Glutamatergic neuron (in vitro differentiated cells): ENCODE results near the gene NEO1. TPM values are rescaled to one million over a fixed set of nuclear protein-coding genes. Genes with fewer than 3 reads are reported as not detected.

Experiments used
- DNase-seq: peaks from one replicate; pipeline ENCODE4 v3.0.0; 2022
- H3K27ac Mint-ChIP-seq: one replicate; pipeline ENCODE4 v1.8.0; 2020; ENCODE audit warnings: mild to moderate bottlenecking, mixed read lengths, inconsistent platforms; ENCODE audit not compliant: unreplicated experiment
- H3K27me3 Mint-ChIP-seq: one replicate; pipeline ENCODE4 v1.8.0; 2020; ENCODE audit warnings: mild to moderate bottlenecking, moderate library complexity, mixed read lengths, inconsistent platforms; ENCODE audit not compliant: unreplicated experiment
- H3K36me3 Mint-ChIP-seq: one replicate; pipeline ENCODE4 v1.8.0; 2020; ENCODE audit warnings: mild to moderate bottlenecking, mixed read lengths, inconsistent platforms; ENCODE audit not compliant: unreplicated experiment
- H3K4me1 Mint-ChIP-seq: one replicate; pipeline ENCODE4 v1.8.0; 2020; ENCODE audit warnings: mild to moderate bottlenecking, low read depth, mixed read lengths, inconsistent platforms; ENCODE audit not compliant: unreplicated experiment
- H3K4me3 Mint-ChIP-seq: one replicate; pipeline ENCODE4 v1.8.0; 2020; ENCODE audit warnings: mild to moderate bottlenecking, mixed read lengths, inconsistent platforms; ENCODE audit not compliant: unreplicated experiment
- H3K9me3 Mint-ChIP-seq: one replicate; pipeline ENCODE4 v1.8.0; 2020; ENCODE audit warnings: mild to moderate bottlenecking, moderate library complexity, mixed read lengths, inconsistent platforms; ENCODE audit not compliant: unreplicated experiment
- CTCF ChIP-seq: fragments of 200-600 bp; sonication (generic); IDR thresholded peaks from one replicate; pipeline ENCODE4 v1.5.0; 2021; ENCODE audit not compliant: partially characterized antibody, unreplicated experiment
- total RNA-seq: library from RNA; stranded (reverse); fragmentation: NEBNext Ultra II Directional; extraction: Animal tissue kit (Norgen Biotek cat#: 25700); gene quantifications from one replicate; pipeline ENCODE4 v1.2.1, GENCODE V29; 2021; ENCODE audit not compliant: unreplicated experiment

Gene NEO1
- total RNA-seq, 1 donor from 2014 or later: 157 TPM

- Mint-ChIP-seq H3K4me1 (peaks cover 3% of the 10 kb centered on the region), H3K27ac (peak overlapping the region; percentile 28), H3K9me3 (no peaks in the 10 kb centered on the region), H3K4me3 (no peak overlapping the region), H3K36me3 (no peaks in the 10 kb centered on the region), H3K27me3 (no peaks in the 10 kb centered on the region)
- DNase-seq: no peak
- peak; percentile 37 for TF ChIP-seq CTCF
Measured at GRCh38 chr15:73244333-73244732, 192.1 kb downstream of the NEO1 start.

DNA sequence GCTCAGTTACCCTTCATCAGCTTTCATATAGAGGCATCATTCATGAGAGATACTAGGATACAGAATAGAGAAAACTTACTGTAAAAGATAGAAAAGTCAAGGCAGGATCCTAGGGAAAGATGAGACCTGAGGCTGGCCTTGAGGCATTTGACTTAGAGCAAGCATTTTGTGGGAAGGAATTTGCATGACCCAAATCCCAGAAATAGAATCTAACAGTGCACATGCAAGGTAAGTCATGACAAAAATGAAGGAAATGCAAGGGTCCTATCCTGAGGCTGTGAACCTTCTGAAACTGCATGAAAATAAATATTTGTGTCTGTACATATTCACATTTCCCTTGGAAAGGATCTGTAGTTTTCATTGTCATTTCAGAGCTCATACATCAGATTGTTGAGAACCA is 194.2 kb downstream of the NEO1 start:
- peaks cover 6% of the 10 kb centered on the region for H3K4me1 Mint-ChIP-seq

DNA sequence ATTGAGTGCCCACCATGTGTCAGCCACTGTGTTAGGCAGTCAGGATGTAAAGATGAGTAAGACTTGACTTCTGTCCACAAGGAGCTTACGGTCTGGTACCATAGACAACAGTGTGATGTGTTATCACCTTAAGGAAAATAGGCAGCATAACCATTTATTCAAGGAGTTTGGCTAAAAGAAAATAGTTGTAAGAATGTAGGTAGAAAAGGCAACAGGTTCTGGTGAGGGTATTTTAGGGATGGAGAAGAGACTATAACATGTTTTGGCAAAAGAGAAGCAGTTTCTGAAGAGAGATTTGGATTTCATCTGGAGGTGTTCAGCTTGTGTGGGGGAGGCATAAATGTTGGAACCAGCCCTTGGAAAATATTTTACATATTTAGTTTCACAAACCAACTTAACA is 194.6 kb downstream of the NEO1 start:
- H3K4me3 Mint-ChIP-seq: no peak overlapping the region
- H3K27ac Mint-ChIP-seq: no peak overlapping the region
- H3K4me1 Mint-ChIP-seq: peaks cover 6% of the 10 kb centered on the region
- no peak for TF ChIP-seq CTCF
- no peak for DNase-seq
- no peaks in the 10 kb centered on the region for H3K36me3 Mint-ChIP-seq
- H3K27me3 Mint-ChIP-seq: no peaks in the 10 kb centered on the region
- H3K9me3 Mint-ChIP-seq: no peaks in the 10 kb centered on the region

More for the DNA sequence above, 194.2 kb downstream of the NEO1 start:
- Mint-ChIP-seq H3K36me3 (no peaks in the 10 kb centered on the region), H3K27ac (no peak overlapping the region), H3K4me3 (no peak overlapping the region), H3K9me3 (no peaks in the 10 kb centered on the region), H3K27me3 (no peaks in the 10 kb centered on the region)
- DNase-seq: no peak
- no peak for TF ChIP-seq CTCF

DNA sequence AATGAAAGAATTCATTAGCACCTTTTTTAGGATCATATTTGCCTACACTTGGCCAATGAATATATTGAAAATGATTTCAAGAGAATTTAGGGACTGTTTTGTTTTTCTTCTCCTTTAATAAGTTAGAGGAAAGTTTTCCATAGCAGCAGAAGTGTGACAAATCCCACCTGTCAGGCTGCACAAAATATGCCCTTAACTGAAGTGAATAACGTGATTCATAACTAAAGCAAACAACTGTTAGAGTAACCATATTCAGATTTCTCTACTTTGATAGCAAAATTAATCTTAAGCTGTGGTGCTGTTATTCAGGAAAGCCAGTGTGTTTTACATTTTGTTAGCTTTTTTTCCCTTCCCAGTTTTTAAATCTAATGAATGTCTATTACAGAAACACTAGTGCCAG is 195.1 kb downstream of the NEO1 start:
- Mint-ChIP-seq H3K9me3 (no peaks in the 10 kb centered on the region), H3K27ac (no peak overlapping the region), H3K36me3 (no peaks in the 10 kb centered on the region), H3K4me3 (no peak overlapping the region), H3K4me1 (peaks cover 6% of the 10 kb centered on the region), H3K27me3 (no peaks in the 10 kb centered on the region)
- no peak for TF ChIP-seq CTCF
- no peak for DNase-seq

- no peak overlapping the region for H3K4me3 Mint-ChIP-seq
- H3K9me3 Mint-ChIP-seq: no peaks in the 10 kb centered on the region
- DNase-seq: no peak
- no peaks in the 10 kb centered on the region for H3K36me3 Mint-ChIP-seq
- peaks cover 6% of the 10 kb centered on the region for H3K4me1 Mint-ChIP-seq
- peak overlapping the region; percentile 24 for H3K27ac Mint-ChIP-seq
- no peaks in the 10 kb centered on the region for H3K27me3 Mint-ChIP-seq
- peak; percentile 38 for TF ChIP-seq CTCF
Measured at GRCh38 chr15:73249499-73249898, 197.2 kb downstream of the NEO1 start.
